Activated CD4-positive, alpha-beta T cell treated with anti-CD3 and anti-CD28 coated beads, Interleukin-2, Interleukin-4, amounts not matched to agents 100 ng/mL and 50 ng/mL, durations not matched to agents 16 hours and 8 hours (primary cell): ENCODE data around the gene TFB1M.

Source experiments
- DNase-seq: peaks from one replicate; pipeline ENCODE4 v3.0.0-alpha.2; 2020; ENCODE audit warnings: low spot score

The TFB1M gene

GRCh38 chr6:155297669-155298068 lies 16.6 kb downstream of the TFB1M start:
- DNase-seq = no peak

DNA sequence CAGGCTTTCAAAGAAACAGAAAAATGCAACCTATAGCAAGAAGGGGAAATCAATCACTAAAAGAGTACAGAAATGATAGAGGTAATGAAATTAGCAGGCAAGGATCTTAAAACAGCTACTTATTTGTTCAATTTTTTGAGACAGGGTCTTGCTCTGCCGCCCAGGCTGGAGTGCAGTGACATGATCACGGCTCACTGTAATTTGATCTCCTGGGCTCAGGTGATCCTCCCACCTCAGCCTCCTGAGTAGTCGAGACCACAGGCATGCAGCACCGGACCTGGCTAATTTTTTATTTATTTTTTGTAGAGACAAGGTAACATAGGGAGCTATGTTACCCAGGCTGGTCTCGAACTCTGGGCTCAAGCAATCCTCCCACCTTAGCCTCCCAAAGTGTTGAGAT lies 21.6 kb downstream of the TFB1M start:
- no peak for DNase-seq

- no peak for DNase-seq
These were observed 23.0 kb downstream of the TFB1M start for GRCh38 chr6:155291291-155291690.

- no peak for DNase-seq
These were observed 23.8 kb downstream of the TFB1M start for GRCh38 chr6:155290491-155290890.

DNA sequence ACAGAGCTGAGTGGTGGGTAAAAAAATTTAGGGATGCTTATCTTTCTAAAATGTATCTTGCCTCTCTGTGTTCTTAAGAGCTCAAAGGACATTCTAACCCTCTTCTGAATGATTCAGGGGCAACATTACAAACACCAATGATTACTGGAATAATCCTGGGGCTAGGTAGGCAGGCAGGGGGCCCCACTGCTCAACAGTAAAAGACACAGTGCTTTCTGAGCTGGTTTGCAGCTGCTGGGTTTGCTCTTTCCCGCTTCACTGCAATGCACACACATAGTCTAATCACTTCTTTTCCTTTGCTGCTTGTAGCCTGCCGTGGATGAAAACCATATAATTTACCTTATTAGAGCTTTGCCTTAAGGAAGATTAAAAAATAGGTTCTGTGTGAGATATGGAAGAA lies 26.5 kb downstream of the TFB1M start:
- no peak for DNase-seq

GRCh38 chr6:155284775-155285174 lies 29.5 kb downstream of the TFB1M start:
- peak; percentile 17 for DNase-seq

DNA sequence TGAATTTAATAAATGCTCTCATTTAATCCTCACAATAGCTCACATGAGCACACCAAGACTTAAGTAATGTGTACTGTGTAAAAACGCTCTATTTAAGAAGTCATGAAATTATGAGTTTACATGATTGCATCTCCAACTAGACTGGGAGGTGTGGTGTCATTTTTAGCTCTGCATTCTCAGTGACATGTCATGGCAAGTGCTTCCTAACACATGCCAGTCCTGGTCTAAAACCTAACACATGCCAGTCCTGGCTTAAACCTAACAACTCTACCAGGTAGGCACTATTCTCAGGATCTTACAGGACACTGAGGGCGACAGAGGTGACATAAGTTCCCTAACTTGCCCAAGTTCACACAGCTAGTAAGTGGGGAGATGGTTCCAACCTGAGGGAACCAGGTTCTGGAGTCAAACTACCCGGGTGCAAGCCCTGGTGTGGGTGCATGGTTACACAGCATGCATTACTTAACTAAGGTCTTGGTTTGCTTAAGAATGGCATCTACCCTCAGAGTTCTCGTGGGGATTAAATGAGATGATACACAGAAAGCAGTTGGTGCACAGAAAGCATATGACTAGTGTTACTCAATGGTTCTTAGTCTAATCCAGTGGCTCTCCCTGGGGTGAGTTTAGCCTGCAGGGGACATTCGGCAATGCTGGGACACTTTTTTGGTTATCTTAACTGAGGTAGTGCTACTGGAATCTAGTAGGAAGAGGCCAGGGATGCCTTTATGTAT lies 35.8 kb downstream of the TFB1M start:
- DNase-seq = no peak

DNA sequence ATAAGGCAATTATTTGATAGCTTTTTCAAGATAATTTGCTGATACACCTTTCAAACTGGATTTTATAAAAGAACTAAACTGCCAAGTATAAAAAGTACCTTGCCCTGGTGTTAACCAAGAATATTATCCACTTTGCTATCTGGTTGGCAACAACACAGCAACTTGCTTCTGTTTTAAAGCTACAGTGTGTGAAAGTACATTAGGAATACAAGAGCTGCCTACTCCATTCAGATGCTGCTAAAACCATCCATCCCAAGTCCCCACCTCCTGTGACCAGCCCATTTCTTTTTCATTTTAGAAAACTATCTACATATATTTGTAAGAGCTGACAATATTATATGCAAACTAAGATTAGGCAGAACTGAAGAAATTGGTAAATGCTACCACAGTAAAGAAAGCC lies 37.6 kb downstream of the TFB1M start:
- no peak for DNase-seq

GRCh38 chr6:155275808-155276480 lies 38.3 kb downstream of the TFB1M start:
- DNase-seq = no peak

- no peak for DNase-seq
These were observed 39.8 kb downstream of the TFB1M start for GRCh38 chr6:155274533-155274932.

- no peak for DNase-seq
These were observed 40.2 kb downstream of the TFB1M start for GRCh38 chr6:155274106-155274505.

GRCh38 chr6:155273431-155273830 lies 40.9 kb downstream of the TFB1M start:
- DNase-seq = no peak

GRCh38 chr6:155272353-155273232 lies 41.7 kb downstream of the TFB1M start:
- DNase-seq = no peak

DNA sequence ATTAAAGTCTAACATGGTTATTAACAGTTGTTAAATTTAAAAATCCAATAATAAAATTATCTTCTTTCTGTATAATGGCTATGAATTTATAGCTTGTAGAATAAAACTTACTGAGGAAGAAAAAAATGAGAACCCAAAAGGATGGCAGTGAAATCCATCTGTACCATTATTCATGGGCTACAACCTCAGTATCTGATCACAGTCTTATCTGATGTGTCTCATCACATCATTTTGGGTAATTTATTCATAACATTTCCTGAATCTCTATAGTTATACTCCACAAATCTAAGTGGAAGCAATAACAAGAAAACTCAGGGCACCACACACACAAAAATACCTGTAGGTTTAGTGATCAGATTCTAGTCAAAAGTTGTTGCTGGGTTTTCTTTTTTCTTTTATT lies 43.1 kb downstream of the TFB1M start:
- DNase-seq = no peak

- DNase-seq = no peak
These were observed 43.7 kb downstream of the TFB1M start for GRCh38 chr6:155270561-155271091.

GRCh38 chr6:155269765-155270164 lies 44.5 kb downstream of the TFB1M start:
- DNase-seq = no peak

GRCh38 chr6:155268088-155268867 lies 46.0 kb downstream of the TFB1M start:
- DNase-seq = peak; percentile 42

- DNase-seq = no peak
These were observed 46.9 kb downstream of the TFB1M start for GRCh38 chr6:155267411-155267810.

GRCh38 chr6:155265843-155266535 lies 48.3 kb downstream of the TFB1M start:
- DNase-seq = no peak

DNA sequence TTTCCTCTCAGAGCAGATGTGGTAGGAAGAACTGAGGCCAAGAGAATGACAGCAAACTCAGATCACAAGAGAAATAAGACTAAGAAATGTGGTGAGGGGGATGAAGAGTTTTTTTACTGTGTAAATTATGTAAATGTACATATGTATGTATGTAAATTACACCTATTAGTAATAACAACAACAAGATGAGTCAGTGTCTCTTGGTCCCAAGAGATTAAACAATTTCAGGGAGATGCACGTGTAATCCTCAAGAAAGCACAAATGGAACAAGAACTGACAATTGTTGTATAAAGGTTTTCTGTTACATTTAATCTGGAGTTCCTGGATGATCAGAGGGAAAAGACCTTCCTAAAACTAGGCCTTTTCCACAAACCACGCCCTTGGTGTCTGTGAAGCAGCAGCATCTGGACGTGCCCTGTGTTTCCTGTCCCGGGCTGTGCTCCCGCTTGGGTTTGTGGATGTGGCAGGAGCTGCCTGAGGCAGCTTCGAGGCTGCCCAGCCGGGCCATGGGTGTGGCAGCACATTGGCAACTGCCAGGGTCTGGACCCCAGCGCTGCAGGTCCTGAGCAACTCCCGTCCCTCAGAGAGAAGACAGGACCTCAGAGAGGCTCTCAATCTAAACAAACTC lies 49.5 kb downstream of the TFB1M start:
- no peak for DNase-seq
